Endodermal cell (in vitro differentiated cells): ENCODE results near the gene SNRPB. TPM values are rescaled to one million over a fixed set of nuclear protein-coding genes. Genes with fewer than 3 reads are reported as not detected.
"Not testable (repeated sequence)": the region's sequence is repeated elsewhere in the genome, so short reads cannot be mapped to it uniquely, and the experiment has no call there.

ENCODE experiments used
- DNase-seq: peaks from one replicate; pipeline ENCODE4 v3.0.0-alpha.2; 2017
- H3K27ac ChIP-seq: 2 replicates; pipeline ENCODE4 v1.5.1; 2013; ENCODE audit warnings: mild to moderate bottlenecking, low read depth, low read length, moderate library complexity
- H3K27me3 ChIP-seq: 2 replicates; pipeline ENCODE4 v1.6.1; 2013; ENCODE audit warnings: mild to moderate bottlenecking, low read length, moderate library complexity; ENCODE audit not compliant: insufficient read depth, control insufficient read depth, poor library complexity, severe bottlenecking
- H3K36me3 ChIP-seq: 2 replicates; pipeline ENCODE4 v1.7.0; 2013; ENCODE audit warnings: mild to moderate bottlenecking, low read length, moderate library complexity; ENCODE audit not compliant: control insufficient read depth, insufficient read depth
- H3K4me1 ChIP-seq: one replicate; pipeline ENCODE4 v1.7.0; 2013; ENCODE audit warnings: low read length; ENCODE audit not compliant: control insufficient read depth, insufficient read depth
- H3K4me3 ChIP-seq: 2 replicates; pipeline ENCODE4 v1.5.1; 2013; ENCODE audit warnings: mild to moderate bottlenecking, low read length, moderate library complexity
- H3K9ac ChIP-seq: 2 replicates; pipeline ENCODE4 v1.6.1; 2013; ENCODE audit warnings: mild to moderate bottlenecking, low read length, moderate library complexity; ENCODE audit not compliant: poor library complexity, severe bottlenecking; ENCODE audit errors: extremely low read depth
- H3K9me3 ChIP-seq: 2 replicates; pipeline ENCODE4 v1.6.1; 2013; ENCODE audit warnings: mild to moderate bottlenecking, low read length, moderate library complexity; ENCODE audit not compliant: control insufficient read depth
- H3K27ac Mint-ChIP-seq: 2 replicates; pipeline ENCODE4 v1.8.0; 2020; ENCODE audit warnings: mixed read lengths
- H3K27me3 Mint-ChIP-seq: 2 replicates; pipeline ENCODE4 v1.8.0; 2021; ENCODE audit warnings: mild to moderate bottlenecking, mixed read lengths; ENCODE audit not compliant: insufficient read depth
- H3K36me3 Mint-ChIP-seq: 2 replicates; pipeline ENCODE4 v1.8.0; 2020; ENCODE audit warnings: low read depth, mixed read lengths
- H3K4me1 Mint-ChIP-seq: 2 replicates; pipeline ENCODE4 v1.8.0; 2020; ENCODE audit warnings: mixed read lengths
- H3K4me3 Mint-ChIP-seq: 2 replicates; pipeline ENCODE4 v1.8.0; 2020; ENCODE audit warnings: mild to moderate bottlenecking, moderate library complexity, mixed read lengths
- H3K9me3 Mint-ChIP-seq: 2 replicates; pipeline ENCODE4 v1.8.0; 2020; ENCODE audit warnings: mild to moderate bottlenecking, mixed read lengths
- WGBS, 2 experiments: methylation state at CpG; one replicate each; pipeline versions ENCODE4 v1.1.5 to v1.1.7; 2013; ENCODE audit warnings: missing lambda C conversion rate in 2 of 2, mixed read lengths in 1 of 2; ENCODE audit not compliant: insufficient coverage in 1 of 2, insufficient read length in 1 of 2; 5-methylcytosine and 5-hydroxymethylcytosine counted together
- total RNA-seq, 2 donors: library from RNA; stranded (reverse); fragmentation: NEBNext Ultra II Directional in 1 of 2; extraction: Animal tissue kit (Norgen Biotek cat#: 25700) in 1 of 2; gene quantifications; 2 replicates in 1 of 2; 3 replicates in 1 of 2; pipeline ENCODE4 v1.2.1, GENCODE V29; 2021
- TF ChIP-seq, protein P1 (sequence below): fragments of 200-600 bp; sonication (generic); conservative IDR thresholded peaks from 2 replicates; pipeline ENCODE4 v1.5.0; 2021; ENCODE audit warnings: antibody characterized with exemption, mild to moderate bottlenecking

Gene SNRPB
- total RNA-seq, 2 donors from 2014 or later, result 277 to 310 TPM

- DNase-seq, H3K4me3 Mint-ChIP-seq, H3K4me1 ChIP-seq, H3K27ac Mint-ChIP-seq, H3K4me3 ChIP-seq, H3K27ac ChIP-seq, H3K9ac ChIP-seq, H3K27me3 ChIP-seq: not testable (repeated sequence)
- peaks cover 13% of the 10 kb centered on the region for H3K36me3 Mint-ChIP-seq
- 88 to 100% methylated on average over 1 to 2 of the region's 2 CpGs for WGBS, 2 experiments
- H3K27me3 Mint-ChIP-seq, result peaks cover 62% of the 10 kb centered on the region
- H3K4me1 Mint-ChIP-seq, result peaks cover 13% of the 10 kb centered on the region
- Histone ChIP-seq H3K9me3 (peaks cover 11% of the 10 kb centered on the region), H3K36me3 (peaks cover 11% of the 10 kb centered on the region)
- H3K9me3 Mint-ChIP-seq, result peaks cover 35% of the 10 kb centered on the region
These were observed 34.2 kb upstream of the SNRPB start for GRCh38 chr20:2504803-2505202.

GRCh38 chr20:2502808-2503384 is 32.3 kb upstream of the SNRPB start:
- Mint-ChIP-seq H3K27me3 (peaks cover 51% of the 10 kb centered on the region), H3K9me3 (peaks cover 38% of the 10 kb centered on the region), H3K36me3 (peaks cover 28% of the 10 kb centered on the region)
- H3K27me3 ChIP-seq, DNase-seq, H3K27ac ChIP-seq, H3K4me3 Mint-ChIP-seq, H3K4me1 ChIP-seq, H3K4me1 Mint-ChIP-seq, H3K27ac Mint-ChIP-seq, H3K4me3 ChIP-seq, H3K9ac ChIP-seq: not testable (repeated sequence)
- Histone ChIP-seq H3K9me3 (peaks cover 17% of the 10 kb centered on the region), H3K36me3 (peaks cover 20% of the 10 kb centered on the region)
- 95% methylated on average over 2 of the region's 2 CpGs; no CpG with 5 or more reads in 1 of the 2 experiments for WGBS, 2 experiments

DNA sequence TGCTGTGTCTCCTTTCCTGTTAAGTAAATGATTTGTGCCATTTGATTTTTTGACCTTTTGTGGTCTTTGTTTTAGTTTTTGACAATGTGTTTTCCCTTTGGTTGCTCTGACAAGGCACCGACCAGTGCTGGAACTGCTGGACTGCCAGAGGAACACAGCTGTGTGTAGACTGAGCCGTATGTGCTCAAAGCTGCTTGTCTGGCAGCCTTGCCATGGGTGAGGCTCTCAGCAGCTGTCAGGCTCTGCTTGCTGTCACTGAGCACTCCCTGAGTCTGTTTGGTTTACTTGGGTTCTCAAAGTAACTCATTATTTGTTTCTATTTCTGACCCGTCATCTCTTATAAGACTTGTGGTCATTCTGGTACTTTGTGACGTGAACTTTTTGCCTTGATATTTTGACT is 15.1 kb upstream of the SNRPB start:
- H3K27ac Mint-ChIP-seq, result no peak overlapping the region
- peaks cover 7% of the 10 kb centered on the region for H3K9me3 ChIP-seq
- DNase-seq, result no peak
- no peaks in the 10 kb centered on the region for H3K4me1 ChIP-seq
- TF ChIP-seq, protein P1, sequence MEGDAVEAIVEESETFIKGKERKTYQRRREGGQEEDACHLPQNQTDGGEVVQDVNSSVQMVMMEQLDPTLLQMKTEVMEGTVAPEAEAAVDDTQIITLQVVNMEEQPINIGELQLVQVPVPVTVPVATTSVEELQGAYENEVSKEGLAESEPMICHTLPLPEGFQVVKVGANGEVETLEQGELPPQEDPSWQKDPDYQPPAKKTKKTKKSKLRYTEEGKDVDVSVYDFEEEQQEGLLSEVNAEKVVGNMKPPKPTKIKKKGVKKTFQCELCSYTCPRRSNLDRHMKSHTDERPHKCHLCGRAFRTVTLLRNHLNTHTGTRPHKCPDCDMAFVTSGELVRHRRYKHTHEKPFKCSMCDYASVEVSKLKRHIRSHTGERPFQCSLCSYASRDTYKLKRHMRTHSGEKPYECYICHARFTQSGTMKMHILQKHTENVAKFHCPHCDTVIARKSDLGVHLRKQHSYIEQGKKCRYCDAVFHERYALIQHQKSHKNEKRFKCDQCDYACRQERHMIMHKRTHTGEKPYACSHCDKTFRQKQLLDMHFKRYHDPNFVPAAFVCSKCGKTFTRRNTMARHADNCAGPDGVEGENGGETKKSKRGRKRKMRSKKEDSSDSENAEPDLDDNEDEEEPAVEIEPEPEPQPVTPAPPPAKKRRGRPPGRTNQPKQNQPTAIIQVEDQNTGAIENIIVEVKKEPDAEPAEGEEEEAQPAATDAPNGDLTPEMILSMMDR, result no peak
- peaks cover 11% of the 10 kb centered on the region for H3K4me1 Mint-ChIP-seq
- H3K9me3 Mint-ChIP-seq, result peaks cover 4% of the 10 kb centered on the region
- no peak overlapping the region for H3K4me3 Mint-ChIP-seq
- peaks cover 43% of the 10 kb centered on the region for H3K36me3 Mint-ChIP-seq
- H3K27me3 Mint-ChIP-seq, result peaks cover 3% of the 10 kb centered on the region
- H3K4me3 ChIP-seq, result no peak overlapping the region
- H3K27ac ChIP-seq, result no peak overlapping the region
- H3K27me3 ChIP-seq, result no peaks in the 10 kb centered on the region
- peaks cover 69% of the 10 kb centered on the region for H3K36me3 ChIP-seq
- 81 to 86% methylated on average over 3 to 4 of the region's 4 CpGs for WGBS, 2 experiments
- no peak overlapping the region for H3K9ac ChIP-seq

DNA sequence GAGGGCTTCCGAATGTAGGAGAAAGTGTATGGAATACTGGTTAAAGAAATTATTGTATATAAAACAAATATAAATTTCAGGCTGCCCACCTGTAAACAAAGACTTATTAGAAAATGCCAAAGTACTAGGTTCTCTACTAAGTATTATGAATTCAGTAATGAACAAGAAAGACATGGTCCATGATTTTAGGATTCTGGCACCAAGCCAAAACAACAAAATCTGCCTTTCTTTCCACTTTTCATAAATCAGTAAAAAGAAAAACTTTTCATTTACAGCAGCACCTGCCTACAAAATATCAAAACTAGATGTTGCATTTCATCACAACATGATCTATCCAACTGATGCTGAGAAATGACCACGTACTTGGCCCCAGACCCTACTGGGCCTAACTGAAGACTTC is 14.5 kb upstream of the SNRPB start:
- no peak for DNase-seq
- Histone ChIP-seq H3K36me3 (peaks cover 71% of the 10 kb centered on the region), H3K9ac (no peak overlapping the region), H3K27ac (no peak overlapping the region), H3K9me3 (peaks cover 11% of the 10 kb centered on the region), H3K4me3 (no peak overlapping the region), H3K4me1 (no peaks in the 10 kb centered on the region), H3K27me3 (no peaks in the 10 kb centered on the region)
- Mint-ChIP-seq H3K27ac (no peak overlapping the region), H3K27me3 (peaks cover 3% of the 10 kb centered on the region), H3K4me1 (peaks cover 10% of the 10 kb centered on the region), H3K9me3 (peaks cover 6% of the 10 kb centered on the region), H3K36me3 (peaks cover 49% of the 10 kb centered on the region), H3K4me3 (no peak overlapping the region)
- TF ChIP-seq, protein P1, result no peak
- WGBS, 2 experiments, result 95 to 100% methylated on average over 1 of the region's 2 CpGs
